ENCODE data around the gene MCAM.
A peak's percentile ranks its signal among the peaks of the same experiment; 100 is the strongest.

Gene MCAM

DNA sequence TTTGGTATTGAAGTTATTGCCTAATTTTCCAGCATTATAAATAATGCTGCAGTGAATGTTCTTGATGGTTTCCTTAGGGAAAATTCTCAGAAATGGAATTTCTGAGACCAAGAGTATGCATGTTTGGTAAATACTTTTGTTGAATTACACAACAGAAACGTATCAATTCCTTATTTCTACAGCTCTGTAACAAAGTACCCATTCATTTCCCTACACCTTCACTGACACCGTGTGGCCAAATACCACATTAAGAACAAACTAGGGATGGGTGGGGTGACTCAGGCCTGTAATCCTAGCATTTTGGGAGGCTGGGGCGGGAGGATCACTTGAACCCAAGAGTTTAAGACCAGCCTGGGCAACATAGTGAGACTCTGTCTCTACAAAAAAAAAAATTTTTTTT is 21.8 kb downstream of the MCAM start:
- Histone ChIP-seq H3K4me2 (ENCODE audit: low read length) (no peak overlapping the region), H4K20me1 (ENCODE audit: control insufficient read depth, insufficient read depth, low read depth, low read length) (no peaks in the 10 kb centered on the region), H3K9me3 (ENCODE audit: control insufficient read depth, insufficient read depth, low read length) (no peaks in the 10 kb centered on the region), H3K4me3 (ENCODE audit: low read length) (no peak overlapping the region), H3K27ac (ENCODE audit: low read depth, low read length) (no peak overlapping the region), H3K9me2 (replicated peaks; ENCODE audit: control insufficient read depth, low read length) (no peaks in the 10 kb centered on the region), H3K27me3 (ENCODE audit: control insufficient read depth, low read length) (no peaks in the 10 kb centered on the region), H3K36me3 (ENCODE audit: control insufficient read depth, low read length) (peaks cover 45% of the 10 kb centered on the region), H3K4me1 (ENCODE audit: control insufficient read depth, low read length) (no peaks in the 10 kb centered on the region), H3K79me2 (ENCODE audit: control insufficient read depth, low read length) (no peaks in the 10 kb centered on the region), H3F3A (ENCODE audit: control insufficient read depth, insufficient read depth) (0 out of 2 replicates have a peak, but pooled peaks cover 3% of the 10 kb centered on the region)
- peak; percentile 17 for TF ChIP-seq CTCF (IDR thresholded peaks at IDR 0.05; ENCODE audit: low read depth, low read length, poor library complexity, severe bottlenecking)
- TF ChIP-seq EZH2phosphoT487 (IDR thresholded peaks at IDR 0.05; ENCODE audit: borderline replicate concordance, low read length): no peak

- no peaks in the 10 kb centered on the region for H3K9me3 ChIP-seq (ENCODE audit: control insufficient read depth, insufficient read depth, low read length)
- no peak overlapping the region for H3K4me3 ChIP-seq (ENCODE audit: low read length)
- no peaks in the 10 kb centered on the region for H3K27me3 ChIP-seq (ENCODE audit: control insufficient read depth, low read length)
- H3F3A ChIP-seq (ENCODE audit: control insufficient read depth, insufficient read depth): no peaks in the 10 kb centered on the region
- no peaks in the 10 kb centered on the region for H3K79me2 ChIP-seq (ENCODE audit: control insufficient read depth, low read length)
- H3K27ac ChIP-seq (ENCODE audit: low read depth, low read length): no peak overlapping the region
- no peak overlapping the region for H3K4me2 ChIP-seq (ENCODE audit: low read length)
- no peaks in the 10 kb centered on the region for H3K9me2 ChIP-seq (replicated peaks; ENCODE audit: control insufficient read depth, low read length)
- peaks cover 42% of the 10 kb centered on the region for H3K36me3 ChIP-seq (ENCODE audit: control insufficient read depth, low read length)
- no peaks in the 10 kb centered on the region for H3K4me1 ChIP-seq (ENCODE audit: control insufficient read depth, low read length)
- TF ChIP-seq EZH2phosphoT487 (IDR thresholded peaks at IDR 0.05; ENCODE audit: borderline replicate concordance, low read length) (no peak), CTCF (IDR thresholded peaks at IDR 0.05; ENCODE audit: low read depth, low read length, poor library complexity, severe bottlenecking) (no peak)
- H4K20me1 ChIP-seq (ENCODE audit: control insufficient read depth, insufficient read depth, low read depth, low read length): no peaks in the 10 kb centered on the region
Observed at GRCh38 chr11:119293461-119293860, 23.5 kb downstream of the MCAM start.

DNA sequence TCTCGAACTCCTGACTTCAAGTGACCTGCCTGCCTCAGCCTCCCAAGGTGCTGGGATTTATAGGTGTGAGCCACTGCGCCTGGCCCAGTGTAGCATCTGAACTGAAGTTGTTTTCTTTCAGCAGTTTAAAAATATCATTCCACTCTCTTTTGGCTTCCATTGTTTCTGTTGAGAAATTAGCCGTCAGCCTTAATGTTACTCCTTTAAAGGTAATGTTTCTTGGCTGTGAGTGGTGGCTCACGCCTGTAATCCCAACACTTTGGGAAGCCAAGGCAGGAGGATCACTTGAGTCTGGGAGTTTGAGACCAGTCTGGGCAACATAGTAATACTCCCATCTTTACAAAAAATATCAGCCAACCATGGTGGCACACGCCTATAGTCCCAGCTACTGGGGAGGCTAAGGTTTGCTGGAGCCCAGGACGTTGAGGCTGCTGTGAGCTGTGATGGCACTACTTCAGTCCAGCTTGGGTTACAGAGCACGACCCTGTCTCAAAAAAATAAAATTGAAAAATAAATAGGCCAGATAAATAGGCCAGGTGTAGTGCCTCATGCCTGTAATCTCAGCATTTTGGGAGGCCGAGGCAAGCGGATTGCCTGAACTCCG is 25.9 kb downstream of the MCAM start:
- Histone ChIP-seq H3K79me2 (ENCODE audit: control insufficient read depth, low read length) (no peaks in the 10 kb centered on the region), H3K9me2 (replicated peaks; ENCODE audit: control insufficient read depth, low read length) (no peaks in the 10 kb centered on the region), H3K27me3 (ENCODE audit: control insufficient read depth, low read length) (no peaks in the 10 kb centered on the region), H3K4me2 (ENCODE audit: low read length) (no peak overlapping the region), H3K27ac (ENCODE audit: low read depth, low read length) (no peak overlapping the region), H3K36me3 (ENCODE audit: control insufficient read depth, low read length) (peaks cover 49% of the 10 kb centered on the region), H3K4me3 (ENCODE audit: low read length) (no peak overlapping the region), H3K9me3 (ENCODE audit: control insufficient read depth, insufficient read depth, low read length) (no peaks in the 10 kb centered on the region), H4K20me1 (ENCODE audit: control insufficient read depth, insufficient read depth, low read depth, low read length) (no peaks in the 10 kb centered on the region), H3K4me1 (ENCODE audit: control insufficient read depth, low read length) (no peaks in the 10 kb centered on the region), H3F3A (ENCODE audit: control insufficient read depth, insufficient read depth) (no peaks in the 10 kb centered on the region)
- TF ChIP-seq EZH2phosphoT487 (IDR thresholded peaks at IDR 0.05; ENCODE audit: borderline replicate concordance, low read length) (no peak), CTCF (IDR thresholded peaks at IDR 0.05; ENCODE audit: low read depth, low read length, poor library complexity, severe bottlenecking) (no peak)

Measured in DOHH2 (cell line).